ENCODE data around the gene GDF7.

Gene GDF7

GRCh38 chr2:20646446-20646845 is 20.5 kb upstream of the GDF7 start:
- no peak for DNase-seq

DNA sequence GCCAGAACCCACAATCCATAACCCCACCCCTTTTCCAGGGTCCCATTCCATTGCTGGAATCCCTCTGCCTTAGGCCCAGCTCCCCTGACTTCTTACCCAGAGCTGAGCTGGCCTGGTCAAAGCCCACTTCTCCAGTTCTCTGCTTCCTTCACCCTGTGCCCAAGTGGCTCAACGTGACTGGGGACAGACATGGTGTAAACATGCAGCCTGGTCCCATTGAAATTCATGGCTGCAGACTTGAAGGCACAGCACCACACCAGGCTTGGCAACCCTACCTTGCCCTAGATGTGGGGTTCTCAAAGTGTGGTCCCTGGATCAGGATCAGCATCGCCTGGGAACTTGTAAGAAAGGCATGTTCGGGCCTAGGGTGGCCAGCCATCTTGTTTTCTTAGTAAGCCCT is 19.7 kb upstream of the GDF7 start:
- DNase-seq: no peak

DNA sequence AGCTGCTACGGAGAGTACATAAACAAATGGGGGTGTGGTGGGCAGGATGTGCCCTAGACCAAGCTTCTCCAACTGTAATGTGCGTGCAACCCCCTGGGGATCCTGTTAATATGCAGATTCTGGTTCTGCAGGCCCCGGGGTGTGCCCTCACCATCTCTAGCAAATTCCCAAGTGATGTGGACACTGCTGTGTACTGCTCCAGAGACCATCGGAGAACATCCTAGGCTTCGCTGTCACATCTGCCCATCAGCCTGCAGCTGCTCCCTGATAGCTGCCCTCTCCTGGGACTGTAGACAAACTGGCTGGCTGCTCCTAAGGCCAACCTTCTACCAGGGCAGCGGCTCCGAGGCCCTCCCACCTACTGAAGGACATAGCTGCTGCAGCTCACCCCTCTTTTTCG is 19.2 kb upstream of the GDF7 start:
- no peak for DNase-seq

- no peak for DNase-seq
These were observed 18.7 kb upstream of the GDF7 start for GRCh38 chr2:20648206-20648605.

- DNase-seq: no peak
These were observed 18.1 kb upstream of the GDF7 start for GRCh38 chr2:20648831-20649230.

DNA sequence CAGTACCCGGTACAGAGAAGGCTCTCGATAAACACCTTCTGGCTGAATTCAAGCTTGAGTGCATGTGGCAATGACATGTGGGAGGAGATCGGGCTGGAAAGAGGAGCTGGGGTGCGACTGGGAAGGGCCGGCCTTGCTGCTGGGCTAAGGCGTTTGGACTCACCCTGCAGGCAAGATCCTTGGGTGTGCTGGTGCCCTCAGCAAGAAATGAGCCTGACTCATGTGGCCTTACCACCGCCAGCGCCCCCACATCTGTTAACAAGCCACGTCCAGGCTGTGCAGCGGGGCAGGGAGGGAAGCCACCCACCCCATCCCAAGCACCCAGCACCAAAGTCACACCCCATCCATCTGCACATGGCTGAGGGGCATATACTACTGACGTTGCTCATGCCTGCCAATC is 17.4 kb upstream of the GDF7 start:
- DNase-seq: no peak

DNA sequence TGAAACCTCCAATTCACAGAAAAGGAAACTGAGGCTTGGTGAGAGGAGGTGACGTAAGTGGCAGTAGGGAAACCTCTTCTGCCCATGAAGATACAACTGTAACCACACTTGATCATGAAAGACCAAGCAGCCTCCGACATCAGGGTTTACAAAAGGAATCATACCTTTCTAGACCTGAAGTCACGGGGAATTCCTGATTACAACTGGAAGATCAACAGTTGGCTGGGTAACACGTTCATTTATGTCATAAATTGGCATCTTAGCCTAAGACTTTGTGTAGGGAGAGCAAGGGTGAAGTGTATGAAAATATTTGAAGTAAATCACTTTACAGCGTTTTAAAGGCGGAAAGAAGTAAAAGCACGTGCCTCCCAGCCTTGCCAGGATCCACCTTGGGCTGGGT is 17.0 kb upstream of the GDF7 start:
- no peak for DNase-seq

- DNase-seq: no peak
These were observed 16.5 kb upstream of the GDF7 start for GRCh38 chr2:20650393-20650876.

GRCh38 chr2:20650877-20651730 is 15.8 kb upstream of the GDF7 start, which contains the start of gene HS1BP3:
Gene HS1BP3, minus strand, starts transcription at chr2:20651098. Its CDS starts 35 bp downstream, at chr2:20651063.
- DNase-seq: peak; percentile 53

DNA sequence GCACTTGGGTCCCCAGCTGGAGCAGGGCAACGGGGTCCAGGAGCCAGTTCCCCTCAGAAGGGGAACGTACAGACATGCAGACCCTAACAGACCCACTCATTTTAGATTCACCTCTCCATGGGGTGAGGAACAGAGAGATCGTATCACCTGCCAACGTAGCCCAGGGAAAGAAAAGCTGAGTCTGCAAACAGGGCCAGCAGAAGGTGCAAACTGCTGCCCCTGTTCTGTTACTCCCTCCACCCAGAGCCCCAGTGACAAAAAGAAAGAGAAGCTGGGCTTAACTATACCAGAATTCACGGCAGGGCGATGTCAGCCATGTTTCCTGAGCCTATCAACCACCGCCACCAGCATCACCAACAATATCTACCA is 15.2 kb upstream of the GDF7 start:
- no peak for DNase-seq

DNA sequence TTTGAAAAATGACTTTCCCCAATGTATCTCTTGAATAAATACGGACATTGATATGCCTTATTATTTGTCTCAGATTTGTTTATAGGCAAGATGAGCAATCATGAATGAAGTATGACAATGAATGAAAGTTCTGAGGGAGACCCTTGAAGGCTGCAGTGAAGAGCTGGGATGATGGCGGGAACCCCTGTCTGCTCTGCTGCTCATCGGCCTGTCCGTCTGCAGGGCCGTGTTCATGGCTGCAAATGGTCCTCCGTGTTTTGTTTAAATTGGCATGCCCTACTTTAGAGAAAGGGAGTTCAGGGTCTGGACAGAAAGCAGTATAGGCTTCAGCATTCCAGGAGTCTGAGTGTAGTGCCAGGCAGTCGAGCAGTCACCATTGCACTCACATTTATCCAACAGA is 14.8 kb upstream of the GDF7 start:
- no peak for DNase-seq

GRCh38 chr2:20652673-20653575 is 14.0 kb upstream of the GDF7 start:
- no peak for DNase-seq

- DNase-seq: no peak
These were observed 13.0 kb upstream of the GDF7 start for GRCh38 chr2:20653695-20654534.

DNA sequence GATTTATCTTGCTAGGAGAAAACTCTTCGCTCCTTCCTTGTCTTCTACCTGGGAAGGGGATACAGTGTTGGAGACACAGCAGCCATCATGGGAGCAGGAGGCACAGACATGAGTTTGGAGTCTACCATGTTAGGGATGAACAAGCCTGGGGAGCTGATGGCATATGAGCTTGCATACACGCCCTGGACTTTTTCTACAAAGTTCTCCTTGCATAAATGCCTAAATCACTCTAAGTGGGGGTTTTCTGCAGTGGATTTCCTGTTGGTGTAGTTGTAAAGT is 12.5 kb upstream of the GDF7 start:
- no peak for DNase-seq

DNA sequence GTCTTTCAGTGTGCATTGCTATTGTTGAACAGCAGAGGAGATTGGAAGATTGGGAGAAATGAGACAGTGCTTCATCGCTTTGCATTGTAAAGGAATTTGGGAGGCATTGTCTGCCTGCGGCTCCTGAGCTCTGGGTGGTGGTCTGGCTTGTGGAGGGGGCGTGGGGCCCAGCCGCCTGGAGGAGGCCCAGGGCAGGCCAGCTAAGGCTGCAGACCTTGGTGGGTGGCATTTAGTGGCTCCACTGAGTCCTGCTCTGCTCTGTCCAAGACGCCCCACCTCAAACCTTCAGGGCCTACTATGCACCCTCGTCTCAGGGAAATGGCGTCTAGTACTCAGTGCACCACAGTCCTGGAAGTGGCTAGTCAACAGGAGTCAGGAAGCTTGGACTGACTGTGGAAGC is 10.4 kb upstream of the GDF7 start:
- no peak for DNase-seq

DNA sequence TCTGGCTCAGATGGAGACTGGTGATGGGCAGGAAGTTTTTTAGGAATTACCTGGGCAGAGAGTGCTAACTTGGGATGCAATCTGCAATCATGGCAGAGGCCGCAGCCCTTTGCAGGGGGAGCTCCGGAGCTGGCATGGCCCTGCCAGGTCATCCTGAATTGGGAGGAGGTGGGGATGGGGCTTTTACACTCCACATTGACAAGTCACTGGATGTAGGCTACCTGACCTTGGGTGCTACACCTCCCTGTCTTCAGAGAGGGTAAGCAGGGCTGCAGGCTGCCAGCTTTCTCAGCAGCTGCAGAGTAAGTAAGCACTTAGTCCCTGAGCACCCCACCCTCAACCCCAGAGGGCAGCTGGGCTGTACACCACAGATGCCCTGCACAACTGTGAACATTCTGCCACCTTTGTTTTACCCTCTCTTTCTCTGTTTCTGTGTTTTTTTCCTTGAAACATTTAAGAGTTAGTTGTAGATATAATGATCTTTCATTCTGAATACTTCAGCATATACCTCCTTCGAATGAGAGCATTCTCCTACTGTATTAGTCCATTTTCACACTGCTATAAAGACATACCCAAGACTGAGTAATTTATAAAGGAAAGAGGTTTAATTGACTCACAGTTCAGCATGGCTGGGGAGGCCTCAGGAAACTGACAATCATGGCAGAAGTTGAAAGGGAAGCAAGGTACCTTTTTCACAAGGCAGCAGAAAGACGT is 9.3 kb upstream of the GDF7 start:
- no peak for DNase-seq

GRCh38 chr2:20660506-20661420 is 6.2 kb upstream of the GDF7 start:
- no peak for DNase-seq

GRCh38 chr2:20661421-20662307 is 5.3 kb upstream of the GDF7 start:
- no peak for DNase-seq

GRCh38 chr2:20662308-20662937 is 4.5 kb upstream of the GDF7 start:
- no peak for DNase-seq

Measured in DMS 273 treated with DMSO at 0.1 percent for 48 hours (cell line).